Measurements from ENCODE around the gene KRTAP5-8. TPM values are rescaled to one million over a fixed set of nuclear protein-coding genes. Genes with fewer than 3 reads are reported as not detected.

KRTAP5-8 gene
- total and polyA plus RNA-seq, 4 donors = not detected

DNA sequence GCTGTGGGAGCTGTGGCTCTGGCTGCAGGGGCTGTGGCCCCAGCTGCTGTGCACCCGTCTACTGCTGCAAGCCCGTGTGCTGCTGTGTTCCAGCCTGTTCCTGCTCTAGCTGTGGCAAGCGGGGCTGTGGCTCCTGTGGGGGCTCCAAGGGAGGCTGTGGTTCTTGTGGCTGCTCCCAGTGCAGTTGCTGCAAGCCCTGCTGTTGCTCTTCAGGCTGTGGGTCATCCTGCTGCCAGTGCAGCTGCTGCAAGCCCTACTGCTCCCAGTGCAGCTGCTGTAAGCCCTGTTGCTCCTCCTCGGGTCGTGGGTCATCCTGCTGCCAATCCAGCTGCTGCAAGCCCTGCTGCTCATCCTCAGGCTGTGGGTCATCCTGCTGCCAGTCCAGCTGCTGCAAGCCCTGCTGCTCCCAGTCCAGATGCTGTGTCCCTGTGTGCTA is 10.9 kb downstream of the KRTAP5-8 start:
- WGBS = 78% methylated on average over 5 of the region's 5 CpGs

DNA sequence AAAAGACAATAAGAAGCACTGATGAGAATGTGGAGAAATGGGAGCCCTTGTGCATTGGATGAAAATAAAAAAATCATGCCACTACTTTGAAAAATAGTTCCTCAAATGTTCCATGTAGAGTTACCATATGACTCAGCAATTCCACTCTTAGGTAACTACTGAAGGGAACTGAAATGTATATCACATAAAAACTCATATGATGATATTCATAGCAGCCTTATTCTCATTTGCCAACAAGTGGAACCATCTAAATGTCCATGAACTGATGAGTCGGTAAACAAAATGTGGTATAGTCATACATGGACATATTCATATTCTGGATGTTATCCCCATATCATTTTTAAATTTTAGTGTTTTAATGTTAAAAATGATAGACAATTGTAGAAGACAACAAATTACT is 13.9 kb downstream of the KRTAP5-8 start:
- TF ChIP-seq, protein P1, sequence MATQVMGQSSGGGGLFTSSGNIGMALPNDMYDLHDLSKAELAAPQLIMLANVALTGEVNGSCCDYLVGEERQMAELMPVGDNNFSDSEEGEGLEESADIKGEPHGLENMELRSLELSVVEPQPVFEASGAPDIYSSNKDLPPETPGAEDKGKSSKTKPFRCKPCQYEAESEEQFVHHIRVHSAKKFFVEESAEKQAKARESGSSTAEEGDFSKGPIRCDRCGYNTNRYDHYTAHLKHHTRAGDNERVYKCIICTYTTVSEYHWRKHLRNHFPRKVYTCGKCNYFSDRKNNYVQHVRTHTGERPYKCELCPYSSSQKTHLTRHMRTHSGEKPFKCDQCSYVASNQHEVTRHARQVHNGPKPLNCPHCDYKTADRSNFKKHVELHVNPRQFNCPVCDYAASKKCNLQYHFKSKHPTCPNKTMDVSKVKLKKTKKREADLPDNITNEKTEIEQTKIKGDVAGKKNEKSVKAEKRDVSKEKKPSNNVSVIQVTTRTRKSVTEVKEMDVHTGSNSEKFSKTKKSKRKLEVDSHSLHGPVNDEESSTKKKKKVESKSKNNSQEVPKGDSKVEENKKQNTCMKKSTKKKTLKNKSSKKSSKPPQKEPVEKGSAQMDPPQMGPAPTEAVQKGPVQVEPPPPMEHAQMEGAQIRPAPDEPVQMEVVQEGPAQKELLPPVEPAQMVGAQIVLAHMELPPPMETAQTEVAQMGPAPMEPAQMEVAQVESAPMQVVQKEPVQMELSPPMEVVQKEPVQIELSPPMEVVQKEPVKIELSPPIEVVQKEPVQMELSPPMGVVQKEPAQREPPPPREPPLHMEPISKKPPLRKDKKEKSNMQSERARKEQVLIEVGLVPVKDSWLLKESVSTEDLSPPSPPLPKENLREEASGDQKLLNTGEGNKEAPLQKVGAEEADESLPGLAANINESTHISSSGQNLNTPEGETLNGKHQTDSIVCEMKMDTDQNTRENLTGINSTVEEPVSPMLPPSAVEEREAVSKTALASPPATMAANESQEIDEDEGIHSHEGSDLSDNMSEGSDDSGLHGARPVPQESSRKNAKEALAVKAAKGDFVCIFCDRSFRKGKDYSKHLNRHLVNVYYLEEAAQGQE (IDR thresholded peaks at IDR 0.05) = no peak
- TF ChIP-seq, protein P2, sequence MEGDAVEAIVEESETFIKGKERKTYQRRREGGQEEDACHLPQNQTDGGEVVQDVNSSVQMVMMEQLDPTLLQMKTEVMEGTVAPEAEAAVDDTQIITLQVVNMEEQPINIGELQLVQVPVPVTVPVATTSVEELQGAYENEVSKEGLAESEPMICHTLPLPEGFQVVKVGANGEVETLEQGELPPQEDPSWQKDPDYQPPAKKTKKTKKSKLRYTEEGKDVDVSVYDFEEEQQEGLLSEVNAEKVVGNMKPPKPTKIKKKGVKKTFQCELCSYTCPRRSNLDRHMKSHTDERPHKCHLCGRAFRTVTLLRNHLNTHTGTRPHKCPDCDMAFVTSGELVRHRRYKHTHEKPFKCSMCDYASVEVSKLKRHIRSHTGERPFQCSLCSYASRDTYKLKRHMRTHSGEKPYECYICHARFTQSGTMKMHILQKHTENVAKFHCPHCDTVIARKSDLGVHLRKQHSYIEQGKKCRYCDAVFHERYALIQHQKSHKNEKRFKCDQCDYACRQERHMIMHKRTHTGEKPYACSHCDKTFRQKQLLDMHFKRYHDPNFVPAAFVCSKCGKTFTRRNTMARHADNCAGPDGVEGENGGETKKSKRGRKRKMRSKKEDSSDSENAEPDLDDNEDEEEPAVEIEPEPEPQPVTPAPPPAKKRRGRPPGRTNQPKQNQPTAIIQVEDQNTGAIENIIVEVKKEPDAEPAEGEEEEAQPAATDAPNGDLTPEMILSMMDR (IDR thresholded peaks at IDR 0.05; ENCODE audit: low read depth, low read length, missing input control) = no peak
- TF ChIP-seq NR2F2 (IDR thresholded peaks at IDR 0.05) (no peak), RAD21 (IDR thresholded peaks at IDR 0.05) (no peak), SP1 (IDR thresholded peaks at IDR 0.05) (no peak), HNF4G (IDR thresholded peaks at IDR 0.05) (no peak), EGR1 (IDR thresholded peaks at IDR 0.05; ENCODE audit: low read depth in 2 of 2) (no peak), FOXA1 (IDR thresholded peaks at IDR 0.05) (no peak), GABPA (IDR thresholded peaks at IDR 0.05 in 1 of 2, conservative IDR thresholded peaks at IDR 0.05 in 1 of 2) (no peak), FOXA2 (IDR thresholded peaks at IDR 0.05) (no peak), RXRA (IDR thresholded peaks at IDR 0.05) (no peak), YY1 (IDR thresholded peaks at IDR 0.05) (no peak), HNF4A (conservative IDR thresholded peaks at IDR 0.05) (no peak), TAF1 (conservative IDR thresholded peaks at IDR 0.05) (no peak), JUND (IDR thresholded peaks at IDR 0.05) (no peak)
- TF ChIP-seq, protein P3, sequence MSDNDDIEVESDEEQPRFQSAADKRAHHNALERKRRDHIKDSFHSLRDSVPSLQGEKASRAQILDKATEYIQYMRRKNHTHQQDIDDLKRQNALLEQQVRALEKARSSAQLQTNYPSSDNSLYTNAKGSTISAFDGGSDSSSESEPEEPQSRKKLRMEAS (IDR thresholded peaks at IDR 0.05) = no peak
- TF ChIP-seq, protein P4, sequence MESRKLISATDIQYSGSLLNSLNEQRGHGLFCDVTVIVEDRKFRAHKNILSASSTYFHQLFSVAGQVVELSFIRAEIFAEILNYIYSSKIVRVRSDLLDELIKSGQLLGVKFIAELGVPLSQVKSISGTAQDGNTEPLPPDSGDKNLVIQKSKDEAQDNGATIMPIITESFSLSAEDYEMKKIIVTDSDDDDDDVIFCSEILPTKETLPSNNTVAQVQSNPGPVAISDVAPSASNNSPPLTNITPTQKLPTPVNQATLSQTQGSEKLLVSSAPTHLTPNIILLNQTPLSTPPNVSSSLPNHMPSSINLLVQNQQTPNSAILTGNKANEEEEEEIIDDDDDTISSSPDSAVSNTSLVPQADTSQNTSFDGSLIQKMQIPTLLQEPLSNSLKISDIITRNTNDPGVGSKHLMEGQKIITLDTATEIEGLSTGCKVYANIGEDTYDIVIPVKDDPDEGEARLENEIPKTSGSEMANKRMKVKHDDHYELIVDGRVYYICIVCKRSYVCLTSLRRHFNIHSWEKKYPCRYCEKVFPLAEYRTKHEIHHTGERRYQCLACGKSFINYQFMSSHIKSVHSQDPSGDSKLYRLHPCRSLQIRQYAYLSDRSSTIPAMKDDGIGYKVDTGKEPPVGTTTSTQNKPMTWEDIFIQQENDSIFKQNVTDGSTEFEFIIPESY (IDR thresholded peaks at IDR 0.05) = no peak
- TF ChIP-seq, protein P5, sequence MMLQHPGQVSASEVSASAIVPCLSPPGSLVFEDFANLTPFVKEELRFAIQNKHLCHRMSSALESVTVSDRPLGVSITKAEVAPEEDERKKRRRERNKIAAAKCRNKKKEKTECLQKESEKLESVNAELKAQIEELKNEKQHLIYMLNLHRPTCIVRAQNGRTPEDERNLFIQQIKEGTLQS (IDR thresholded peaks at IDR 0.05) = no peak
- Histone ChIP-seq H3K4me1 (ENCODE audit: control insufficient read depth in 4 of 4, insufficient read depth in 4 of 4, low read length in 3 of 4) (no peaks in the 10 kb centered on the region), H3K9me3 (ENCODE audit: control insufficient read depth in 4 of 4, low read length in 3 of 4) (no peaks in the 10 kb centered on the region), H3K27ac (ENCODE audit: low read depth in 1 of 2, low read length in 2 of 2) (no peak overlapping the region), H3K9ac (ENCODE audit: low read depth in 1 of 2, low read length in 2 of 2) (no peak overlapping the region), H3K36me3 (ENCODE audit: control insufficient read depth in 4 of 4, insufficient read depth in 3 of 4, low read depth in 1 of 4, low read length in 3 of 4) (no peaks in the 10 kb centered on the region), H3K27me3 (ENCODE audit: control insufficient read depth in 4 of 4, insufficient read depth in 4 of 4, low read length in 3 of 4) (no peaks in the 10 kb centered on the region), H3K4me3 (ENCODE audit: low read depth in 1 of 3, low read length in 3 of 3) (no peak overlapping the region)
- 95% methylated on average over 1 of the region's 1 CpG for WGBS
- no peak for DNase-seq (ENCODE audit: low spot score)

More for the DNA sequence above, 10.9 kb downstream of the KRTAP5-8 start:
- no peak overlapping the region for H3K27ac ChIP-seq (ENCODE audit: low read depth in 1 of 2, low read length in 2 of 2)
- TF ChIP-seq FOXA1 (IDR thresholded peaks at IDR 0.05) (no peak), SP1 (IDR thresholded peaks at IDR 0.05) (no peak), GABPA (IDR thresholded peaks at IDR 0.05 in 1 of 2, conservative IDR thresholded peaks at IDR 0.05 in 1 of 2) (no peak), HNF4A (conservative IDR thresholded peaks at IDR 0.05) (no peak), HNF4G (IDR thresholded peaks at IDR 0.05) (no peak), FOXA2 (IDR thresholded peaks at IDR 0.05) (no peak), EGR1 (IDR thresholded peaks at IDR 0.05; ENCODE audit: low read depth in 2 of 2) (no peak)
- TF ChIP-seq, protein P3 (IDR thresholded peaks at IDR 0.05) = no peak
- TF ChIP-seq, protein P4 (IDR thresholded peaks at IDR 0.05) = no peak
- DNase-seq (ENCODE audit: low spot score) = no peak
- H3K4me3 ChIP-seq (ENCODE audit: low read depth in 1 of 3, low read length in 3 of 3) = no peak overlapping the region
- H3K9me3 ChIP-seq (ENCODE audit: control insufficient read depth in 4 of 4, low read length in 3 of 4) = no peaks in the 10 kb centered on the region
- no peaks in the 10 kb centered on the region for H3K27me3 ChIP-seq (ENCODE audit: control insufficient read depth in 4 of 4, insufficient read depth in 4 of 4, low read length in 3 of 4)
- no peaks in the 10 kb centered on the region for H3K4me1 ChIP-seq (ENCODE audit: control insufficient read depth in 4 of 4, insufficient read depth in 4 of 4, low read length in 3 of 4)
- no peaks in the 10 kb centered on the region for H3K36me3 ChIP-seq (ENCODE audit: control insufficient read depth in 4 of 4, insufficient read depth in 3 of 4, low read depth in 1 of 4, low read length in 3 of 4)
- H3K9ac ChIP-seq (ENCODE audit: low read depth in 1 of 2, low read length in 2 of 2) = no peak overlapping the region
